Measurements from ENCODE around the gene MEI1. TPM values are rescaled to one million over a fixed set of nuclear protein-coding genes. Genes with fewer than 3 reads are reported as not detected.

The MEI1 gene
- total RNA-seq, 1 experiment from 2014 or later = 0.20 TPM

DNA sequence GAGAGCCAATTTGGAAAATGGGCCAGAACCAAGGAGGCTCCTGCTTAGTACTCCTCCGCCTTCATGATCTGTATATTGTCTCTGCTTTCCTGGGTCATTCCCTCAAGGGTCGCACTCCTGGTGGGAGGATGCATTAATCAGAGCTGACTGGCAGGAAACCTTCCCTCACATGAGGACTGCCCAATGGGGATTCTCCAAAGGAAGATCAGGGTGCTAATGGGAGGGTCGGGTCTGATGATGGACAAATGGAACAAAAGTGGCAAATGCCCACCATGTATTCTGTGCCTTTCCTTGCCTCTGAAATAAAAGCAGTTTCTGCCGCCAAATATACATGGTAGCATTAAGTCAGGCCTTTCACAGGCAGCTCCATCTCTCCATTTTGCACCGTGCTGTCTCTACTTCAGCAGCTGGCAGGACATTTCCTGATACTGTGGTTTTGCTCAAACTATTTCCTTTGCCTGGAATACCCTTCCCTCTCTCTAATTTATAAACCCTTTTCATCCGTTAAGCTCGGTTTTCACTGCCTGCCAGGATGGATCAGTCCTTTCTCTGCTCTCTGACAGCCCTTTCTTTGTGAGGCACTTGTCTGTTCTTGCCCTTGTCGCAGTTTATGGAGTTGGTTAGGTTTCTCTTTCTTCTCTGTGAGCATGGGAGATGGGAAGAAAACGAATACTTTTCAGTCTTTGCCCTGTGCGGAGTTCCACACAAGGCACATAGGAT lies 147.1 kb downstream of the MEI1 start:
- Histone ChIP-seq H3K79me1 (ENCODE audit: insufficient read depth, low read depth, low read length, poor library complexity, severe bottlenecking) (peaks cover 9% of the 10 kb centered on the region), H2BK20ac (ENCODE audit: low read depth, low read length, poor library complexity, severe bottlenecking) (no peak overlapping the region), H2BK15ac (ENCODE audit: low read depth, low read length) (no peak overlapping the region), H2BK12ac (ENCODE audit: insufficient read length, low read depth, low read length) (no peak overlapping the region), H3K79me2 (ENCODE audit: insufficient read depth, low read length) (peaks cover 63% of the 10 kb centered on the region), H4K8ac (replicated peaks; ENCODE audit: insufficient read length, low read depth, low read length) (no peak overlapping the region), H3K4me2 (ENCODE audit: insufficient read depth, insufficient read length, low read length) (no peak overlapping the region), H4K20me1 (ENCODE audit: control insufficient read depth, insufficient read depth, insufficient read length) (no peaks in the 10 kb centered on the region), H3T11ph (ENCODE audit: low read length) (no peak overlapping the region), H3K23ac (ENCODE audit: insufficient read length, low read depth, low read length) (no peak overlapping the region), H3K9me3 (ENCODE audit: control insufficient read depth, low read depth, low read length) (no peaks in the 10 kb centered on the region), H3K14ac (ENCODE audit: insufficient read depth, low read length) (no peak overlapping the region), H3K56ac (ENCODE audit: insufficient read length, low read depth, low read length) (no peak overlapping the region), H2BK120ac (ENCODE audit: low read depth, low read length, poor library complexity, severe bottlenecking) (no peak overlapping the region), H4K91ac (ENCODE audit: insufficient read length, low read depth, low read length) (no peak overlapping the region), H3K18ac (ENCODE audit: insufficient read length, low read depth, low read length) (no peak overlapping the region), H3K27me3 (ENCODE audit: insufficient read depth, low read length) (no peaks in the 10 kb centered on the region), H3K4ac (ENCODE audit: low read depth, low read length) (no peak overlapping the region), H3K9ac (ENCODE audit: extremely low read depth, insufficient read length, low read length) (peak overlapping the region; percentile 10), H2AK5ac (ENCODE audit: insufficient read length, low read length) (no peak overlapping the region), H3K27ac (ENCODE audit: insufficient read length, low read depth, low read length) (peak overlapping the region; percentile 57), H3K23me2 (ENCODE audit: insufficient read length, low read depth, low read length, poor library complexity, severe bottlenecking) (no peaks in the 10 kb centered on the region), H2BK5ac (ENCODE audit: insufficient read length, low read length) (no peak overlapping the region), H3K4me1 (ENCODE audit: insufficient read depth, low read length) (peaks cover 29% of the 10 kb centered on the region), H4K5ac (ENCODE audit: insufficient read length, low read depth, low read length) (no peak overlapping the region), H2AFZ (ENCODE audit: low read length) (no peak overlapping the region)
- DNase-seq = no peak
- TF ChIP-seq, protein P1, sequence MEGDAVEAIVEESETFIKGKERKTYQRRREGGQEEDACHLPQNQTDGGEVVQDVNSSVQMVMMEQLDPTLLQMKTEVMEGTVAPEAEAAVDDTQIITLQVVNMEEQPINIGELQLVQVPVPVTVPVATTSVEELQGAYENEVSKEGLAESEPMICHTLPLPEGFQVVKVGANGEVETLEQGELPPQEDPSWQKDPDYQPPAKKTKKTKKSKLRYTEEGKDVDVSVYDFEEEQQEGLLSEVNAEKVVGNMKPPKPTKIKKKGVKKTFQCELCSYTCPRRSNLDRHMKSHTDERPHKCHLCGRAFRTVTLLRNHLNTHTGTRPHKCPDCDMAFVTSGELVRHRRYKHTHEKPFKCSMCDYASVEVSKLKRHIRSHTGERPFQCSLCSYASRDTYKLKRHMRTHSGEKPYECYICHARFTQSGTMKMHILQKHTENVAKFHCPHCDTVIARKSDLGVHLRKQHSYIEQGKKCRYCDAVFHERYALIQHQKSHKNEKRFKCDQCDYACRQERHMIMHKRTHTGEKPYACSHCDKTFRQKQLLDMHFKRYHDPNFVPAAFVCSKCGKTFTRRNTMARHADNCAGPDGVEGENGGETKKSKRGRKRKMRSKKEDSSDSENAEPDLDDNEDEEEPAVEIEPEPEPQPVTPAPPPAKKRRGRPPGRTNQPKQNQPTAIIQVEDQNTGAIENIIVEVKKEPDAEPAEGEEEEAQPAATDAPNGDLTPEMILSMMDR (conservative IDR thresholded peaks at IDR 0.05) = no peak
- Mint-ChIP-seq H3K4me3 (no peak overlapping the region), H3K27ac (peak overlapping the region; percentile 29 to 91 (median 35); a peak in 6 of 7 replicates), H3K4me1 (peaks cover 39 to 42% of the 10 kb centered on the region in 2 experiments), H3K27me3 (ENCODE audit: low read depth) (no peaks in the 10 kb centered on the region), H3K36me3 (ENCODE audit: insufficient read depth in 1 of 3, low read depth in 3 of 3) (peaks cover 5 to 29% (median 16%) of the 10 kb centered on the region in 3 experiments; a peak in 6 of 7 replicates), H3K9me3 (no peaks in the 10 kb centered on the region)
- no CpG with 5 or more reads among the region's 10 CpGs for WGBS (ENCODE audit: extremely low coverage, insufficient read length, low lambda C conversion rate)

Data from H9 (cell line).